ENCODE results near the gene RANBP6.

DNA sequence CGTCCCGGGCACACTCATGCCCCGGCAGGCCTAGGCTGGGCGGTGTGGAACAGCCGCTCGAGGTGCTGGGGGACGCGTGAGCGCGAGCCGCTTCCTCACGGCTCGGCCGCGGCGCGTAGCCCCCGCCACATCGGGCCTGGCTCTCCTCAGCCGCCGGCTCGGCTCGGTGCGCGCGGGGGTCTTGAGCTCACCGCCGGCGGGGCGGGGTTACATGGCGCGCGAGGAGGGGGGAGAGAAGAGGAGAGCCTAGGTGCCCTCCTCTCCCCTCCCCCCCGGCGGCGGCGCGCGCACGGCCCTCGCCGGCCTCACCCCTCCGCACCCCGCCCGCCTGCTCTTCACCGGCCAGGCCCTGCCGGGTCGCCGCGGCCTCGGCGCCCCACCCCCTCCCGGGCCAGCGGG lies 7.7 kb downstream of the RANBP6 start:
- TF ChIP-seq CTCF (IDR thresholded peaks at IDR 0.05) (no peak), POLR2AphosphoS5 (IDR thresholded peaks at IDR 0.05; ENCODE audit: insufficient read depth in 1 of 2, low read depth in 1 of 2) (no peak), POLR2A (IDR thresholded peaks at IDR 0.05) (no peak)
